Prostate gland (tissue), 2 donors: ENCODE data around the gene TRAFD1. TPM values are rescaled to one million over a fixed set of nuclear protein-coding genes. Genes with fewer than 3 reads are reported as not detected.
"Not testable (repeated sequence)": the region's sequence is repeated elsewhere in the genome, so short reads cannot be mapped to it uniquely, and the experiment has no call there.

Experiments
- DNase-seq: peaks from one replicate; pipeline ENCODE4 v3.0.0-alpha.2; 2019; ENCODE audit warnings: low spot score
- H3K27ac ChIP-seq, 2 donors: fragments of 200-600 bp; sonication (generic); 2 replicates each; pipeline ENCODE4 v1.5.1; 2017 to 2019
- H3K27me3 ChIP-seq: fragments of 200-600 bp; sonication (generic); replicated peaks from 2 replicates; pipeline ENCODE4 v1.5.1; 2019; ENCODE audit not compliant: insufficient read depth
- H3K36me3 ChIP-seq, 2 donors: fragments of 200-600 bp; sonication (generic); 1 replicate in 1 of 2; 2 replicates in 1 of 2; pipeline versions ENCODE4 v1.5.1 to v1.8.1; 2017 to 2019
- H3K4me1 ChIP-seq: fragments of 200-600 bp; sonication (generic); replicated peaks from 2 replicates; pipeline ENCODE4 v1.5.1; 2019
- H3K4me3 ChIP-seq, 2 donors: fragments of 200-600 bp; sonication (generic); 2 replicates each; pipeline ENCODE4 v1.5.1; 2017 to 2019
- H3K9me3 ChIP-seq: fragments of 200-600 bp; sonication (generic); 2 replicates; pipeline ENCODE4 v1.5.1; 2017
- POLR2A ChIP-seq: fragments of 450-650 bp; IDR thresholded peaks from one replicate; pipeline ENCODE4 v1.6.1; 2016; ENCODE audit warnings: antibody characterized with exemption, mild to moderate bottlenecking
- POLR2AphosphoS5 ChIP-seq: sonication (generic); formaldehyde crosslinking; IDR thresholded peaks from one replicate; pipeline ENCODE4 v1.6.1; 2017; ENCODE audit warnings: antibody characterized with exemption
- WGBS: methylation state at CpG from one replicate; pipeline ENCODE4 v1.1.5; 2018; 5-methylcytosine and 5-hydroxymethylcytosine counted together
- intact Hi-C: fragments of 100-400 bp; cut with DNase I; formaldehyde crosslinking; loops from one replicate; pipeline ENCODE4 v1.14.2; 2022
- total RNA-seq, 2 donors: library from RNA; depleted of rRNA; stranded (reverse); fragments of >200 nt; gene quantifications; one replicate each; pipeline ENCODE4 v1.1.0, GENCODE V29; 2016
- TF ChIP-seq, protein P1 (sequence below), 4 experiments: fragments of 200-600 bp in 2 of 4; fragments of 450-650 bp in 2 of 4; sonication (generic) in 2 of 4; IDR thresholded peaks; 1 replicate in 3 of 4; 2 replicates in 1 of 4; pipeline ENCODE4 v1.5.1; 2016 to 2019; ENCODE audit warnings: antibody characterized with exemption in 4 of 4, mild to moderate bottlenecking in 2 of 4, moderate library complexity in 2 of 4

TRAFD1 gene
- total RNA-seq, 2 donors from 2014 or later, result 44.8 to 56.4 TPM

DNA sequence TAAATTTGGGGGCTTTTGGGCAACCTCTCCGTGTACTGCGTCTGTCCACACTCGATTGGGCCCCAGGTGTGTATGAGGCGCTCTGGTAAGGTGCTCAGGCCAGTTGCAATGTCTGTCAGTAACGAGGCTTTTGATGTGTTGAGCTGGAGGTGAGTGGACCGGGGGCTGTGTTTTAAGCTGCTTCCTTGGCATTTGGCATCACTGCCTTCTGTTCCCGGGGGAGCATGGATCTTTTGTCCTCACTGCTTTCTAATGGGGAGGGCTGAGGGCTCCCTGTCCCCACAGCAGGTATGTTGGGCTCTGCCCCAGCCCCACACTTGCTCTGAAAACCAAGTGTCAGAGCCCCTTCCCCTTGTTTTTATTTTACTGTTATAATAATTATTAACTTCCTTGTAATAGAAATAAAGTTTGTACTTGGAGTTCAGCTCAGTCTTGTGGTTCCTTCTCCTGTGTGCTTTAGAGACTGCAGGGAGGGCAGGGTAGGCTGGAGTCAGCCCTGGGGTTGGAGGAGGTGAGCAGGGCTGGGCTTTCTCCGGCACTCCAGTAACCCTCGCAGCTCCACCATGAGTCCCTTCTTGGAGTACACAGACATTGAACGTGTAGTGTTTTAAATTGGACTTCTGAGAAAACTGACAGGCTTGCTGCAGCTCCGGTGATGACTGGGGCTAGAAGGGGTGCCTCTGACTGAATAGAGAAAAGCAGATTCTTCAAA lies 28.0 kb downstream of the TRAFD1 start:
- Histone ChIP-seq H3K4me1 (no peaks in the 10 kb centered on the region), H3K27me3 (no peaks in the 10 kb centered on the region), H3K9me3 (no peaks in the 10 kb centered on the region), H3K27ac (no peak overlapping the region), H3K4me3 (no peak overlapping the region), H3K36me3 (peaks cover 11 to 19% of the 10 kb centered on the region in 2 donors)
- no peak for DNase-seq
- intact Hi-C loops, result no loop called here
- 83% methylated on average over 11 of the region's 11 CpGs for WGBS
- TF ChIP-seq, protein P1, sequence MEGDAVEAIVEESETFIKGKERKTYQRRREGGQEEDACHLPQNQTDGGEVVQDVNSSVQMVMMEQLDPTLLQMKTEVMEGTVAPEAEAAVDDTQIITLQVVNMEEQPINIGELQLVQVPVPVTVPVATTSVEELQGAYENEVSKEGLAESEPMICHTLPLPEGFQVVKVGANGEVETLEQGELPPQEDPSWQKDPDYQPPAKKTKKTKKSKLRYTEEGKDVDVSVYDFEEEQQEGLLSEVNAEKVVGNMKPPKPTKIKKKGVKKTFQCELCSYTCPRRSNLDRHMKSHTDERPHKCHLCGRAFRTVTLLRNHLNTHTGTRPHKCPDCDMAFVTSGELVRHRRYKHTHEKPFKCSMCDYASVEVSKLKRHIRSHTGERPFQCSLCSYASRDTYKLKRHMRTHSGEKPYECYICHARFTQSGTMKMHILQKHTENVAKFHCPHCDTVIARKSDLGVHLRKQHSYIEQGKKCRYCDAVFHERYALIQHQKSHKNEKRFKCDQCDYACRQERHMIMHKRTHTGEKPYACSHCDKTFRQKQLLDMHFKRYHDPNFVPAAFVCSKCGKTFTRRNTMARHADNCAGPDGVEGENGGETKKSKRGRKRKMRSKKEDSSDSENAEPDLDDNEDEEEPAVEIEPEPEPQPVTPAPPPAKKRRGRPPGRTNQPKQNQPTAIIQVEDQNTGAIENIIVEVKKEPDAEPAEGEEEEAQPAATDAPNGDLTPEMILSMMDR (IDR thresholded peaks at IDR 0.05), result no peak
- TF ChIP-seq POLR2AphosphoS5 (no peak), POLR2A (no peak)

DNA sequence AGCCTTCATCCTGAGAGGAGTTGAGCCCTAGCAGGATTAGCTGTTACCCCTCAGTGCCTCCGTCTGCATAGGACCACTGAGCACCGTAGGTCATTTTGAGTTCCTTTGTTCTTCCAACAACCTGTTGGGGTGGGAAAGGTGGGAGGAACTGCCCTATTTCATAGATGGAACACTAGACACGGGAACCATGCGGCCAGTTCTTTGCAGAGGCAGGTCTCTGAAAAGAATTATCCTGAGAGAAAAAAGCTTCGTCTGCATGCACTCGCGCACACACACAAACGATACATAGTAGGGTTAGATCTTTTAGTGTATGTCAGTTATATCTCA lies 28.5 kb downstream of the TRAFD1 start:
- H3K36me3 ChIP-seq, result peaks cover 9 to 19% of the 10 kb centered on the region in 2 donors
- no peaks in the 10 kb centered on the region for H3K9me3 ChIP-seq
- H3K27ac ChIP-seq, result no peak overlapping the region
- no peak for DNase-seq
- H3K4me1 ChIP-seq, result no peaks in the 10 kb centered on the region
- no peak for TF ChIP-seq POLR2AphosphoS5
- TF ChIP-seq, protein P1 (IDR thresholded peaks at IDR 0.05), result no peak
- no peak for TF ChIP-seq POLR2A
- WGBS, result 82% methylated on average over 8 of the region's 8 CpGs
- intact Hi-C loops, result no loop called here
- no peaks in the 10 kb centered on the region for H3K27me3 ChIP-seq
- H3K4me3 ChIP-seq, result no peak overlapping the region

DNA sequence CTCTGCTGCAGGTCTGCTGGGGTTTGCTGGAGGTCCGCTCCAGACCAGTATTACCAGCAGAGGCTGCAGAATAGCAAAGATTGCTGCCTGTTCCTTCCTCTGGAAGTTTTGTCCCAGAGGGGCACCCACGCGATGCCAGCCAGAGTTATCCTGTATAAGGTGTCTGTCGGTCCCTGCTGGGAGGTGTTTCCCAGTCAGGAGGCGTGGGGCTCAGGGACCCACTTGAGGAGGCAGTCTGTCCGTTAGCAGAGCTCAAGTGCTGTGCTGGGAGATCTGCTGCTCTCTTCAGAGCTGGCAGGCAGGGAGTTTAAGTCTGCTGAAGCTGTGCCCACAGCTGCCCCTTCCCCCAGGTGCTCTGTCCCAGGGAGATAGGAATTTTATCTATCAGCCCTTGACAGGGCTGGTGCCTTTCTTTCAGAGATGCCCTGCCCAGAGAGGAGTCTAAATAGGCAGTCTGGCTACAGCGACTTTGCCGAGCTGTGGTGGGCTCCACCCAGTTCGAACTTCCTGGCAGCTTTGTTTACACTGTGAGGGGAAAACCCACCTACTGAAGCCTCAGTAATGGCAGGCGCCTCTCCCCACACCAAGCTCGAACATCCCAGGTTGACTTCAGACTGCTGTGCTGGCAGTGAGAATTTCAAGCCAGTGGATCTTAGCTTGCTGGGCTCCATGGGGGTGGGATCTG lies 33.2 kb downstream of the TRAFD1 start:
- intact Hi-C loops, H3K36me3 ChIP-seq, H3K4me3 ChIP-seq: not testable (repeated sequence)

DNA sequence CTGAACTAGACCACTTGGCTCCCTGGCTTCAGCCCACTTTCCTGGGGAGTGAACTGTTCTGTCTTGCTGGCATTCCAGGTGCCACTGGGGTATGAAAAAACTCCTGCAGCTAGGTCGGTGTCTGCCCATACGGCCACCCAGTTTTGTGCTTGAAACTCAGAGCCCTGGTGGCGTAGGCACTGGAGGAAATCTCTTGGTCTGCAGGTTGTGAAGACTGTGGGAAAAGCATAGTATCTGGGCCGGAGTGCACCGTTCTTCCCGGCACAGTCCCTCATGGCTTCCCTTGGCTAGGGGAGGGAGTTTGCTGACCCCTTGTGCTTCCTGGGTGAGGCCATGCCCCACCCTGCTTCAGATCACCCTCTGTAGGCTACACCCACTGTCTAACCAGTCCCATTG lies 33.8 kb downstream of the TRAFD1 start:
- H3K27ac ChIP-seq, result no peak overlapping the region
- 100% methylated on average over 6 of the region's 6 CpGs for WGBS
- no peaks in the 10 kb centered on the region for H3K27me3 ChIP-seq
- peaks cover 0 to 10% of the 10 kb centered on the region in 2 donors for H3K36me3 ChIP-seq
- no peaks in the 10 kb centered on the region for H3K4me1 ChIP-seq
- intact Hi-C loops, result no loop called here
- no peak for DNase-seq
- no peak overlapping the region for H3K4me3 ChIP-seq
- H3K9me3 ChIP-seq, result no peaks in the 10 kb centered on the region
- TF ChIP-seq, protein P1 (IDR thresholded peaks at IDR 0.05), result no peak
- TF ChIP-seq POLR2AphosphoS5 (no peak), POLR2A (no peak)

More for the DNA sequence above, 33.2 kb downstream of the TRAFD1 start:
- not testable (repeated sequence) for DNase-seq, H3K27me3 ChIP-seq, H3K27ac ChIP-seq, H3K4me1 ChIP-seq, H3K9me3 ChIP-seq
- WGBS, result 94% methylated on average over 8 of the region's 11 CpGs

DNA sequence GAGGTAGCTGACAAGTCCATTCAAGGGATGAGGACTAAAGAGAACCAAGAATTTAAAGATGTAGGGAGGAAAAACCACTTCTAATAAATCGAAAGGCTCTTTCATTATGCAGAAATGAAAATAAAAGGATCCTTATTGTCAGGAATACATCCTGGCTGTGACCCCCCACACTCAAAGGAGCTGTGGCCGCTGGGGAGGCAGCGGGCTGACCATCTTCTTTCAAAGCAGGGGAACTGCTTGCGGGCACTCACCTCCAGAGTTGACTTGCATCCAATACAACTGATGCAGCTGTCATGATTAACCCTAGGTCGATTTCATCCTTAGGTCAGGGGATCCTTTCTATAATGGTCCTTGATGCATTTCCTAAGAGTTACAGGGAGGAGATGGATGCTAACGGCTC lies 35.3 kb downstream of the TRAFD1 start:
- no peaks in the 10 kb centered on the region for H3K4me1 ChIP-seq
- TF ChIP-seq POLR2A (no peak), POLR2AphosphoS5 (no peak)
- TF ChIP-seq, protein P1 (IDR thresholded peaks at IDR 0.05), result no peak
- intact Hi-C loops, result no loop called here
- no peak for DNase-seq
- no peaks in the 10 kb centered on the region for H3K27me3 ChIP-seq
- no peak overlapping the region for H3K4me3 ChIP-seq
- no peaks in the 10 kb centered on the region for H3K9me3 ChIP-seq
- WGBS, result 91% methylated on average over 6 of the region's 6 CpGs
- peaks cover 0 to 10% of the 10 kb centered on the region in 2 donors for H3K36me3 ChIP-seq
- H3K27ac ChIP-seq, result no peak overlapping the region
